Suprapubic skin (tissue), 4 donors: Measurements from ENCODE around the gene SLC16A9.

Experiments used
- CTCF ChIP-seq, 2 donors: fragments of 200-600 bp in 1 of 2; fragments of 450-650 bp in 1 of 2; sonication (generic) in 1 of 2; IDR thresholded peaks; one replicate each; pipeline ENCODE4 v1.5.1; 2016 to 2019; ENCODE audit warnings: antibody characterized with exemption in 2 of 2, mild to moderate bottlenecking in 1 of 2, moderate library complexity in 1 of 2
- EP300 ChIP-seq: sonication (generic); formaldehyde crosslinking; IDR thresholded peaks from one replicate; pipeline ENCODE4 v1.6.1; 2017; ENCODE audit warnings: antibody characterized with exemption
- POLR2A ChIP-seq, 2 donors: fragments of 450-650 bp; IDR thresholded peaks; one replicate each; pipeline ENCODE4 v1.6.1; 2017; ENCODE audit warnings: antibody characterized with exemption in 2 of 2, mild to moderate bottlenecking in 2 of 2, moderate library complexity in 2 of 2
- POLR2AphosphoS5 ChIP-seq, 3 donors: sonication (generic); formaldehyde crosslinking; IDR thresholded peaks; one replicate each; pipeline ENCODE4 v1.6.1; 2017; ENCODE audit warnings: antibody characterized with exemption in 3 of 3

DNA sequence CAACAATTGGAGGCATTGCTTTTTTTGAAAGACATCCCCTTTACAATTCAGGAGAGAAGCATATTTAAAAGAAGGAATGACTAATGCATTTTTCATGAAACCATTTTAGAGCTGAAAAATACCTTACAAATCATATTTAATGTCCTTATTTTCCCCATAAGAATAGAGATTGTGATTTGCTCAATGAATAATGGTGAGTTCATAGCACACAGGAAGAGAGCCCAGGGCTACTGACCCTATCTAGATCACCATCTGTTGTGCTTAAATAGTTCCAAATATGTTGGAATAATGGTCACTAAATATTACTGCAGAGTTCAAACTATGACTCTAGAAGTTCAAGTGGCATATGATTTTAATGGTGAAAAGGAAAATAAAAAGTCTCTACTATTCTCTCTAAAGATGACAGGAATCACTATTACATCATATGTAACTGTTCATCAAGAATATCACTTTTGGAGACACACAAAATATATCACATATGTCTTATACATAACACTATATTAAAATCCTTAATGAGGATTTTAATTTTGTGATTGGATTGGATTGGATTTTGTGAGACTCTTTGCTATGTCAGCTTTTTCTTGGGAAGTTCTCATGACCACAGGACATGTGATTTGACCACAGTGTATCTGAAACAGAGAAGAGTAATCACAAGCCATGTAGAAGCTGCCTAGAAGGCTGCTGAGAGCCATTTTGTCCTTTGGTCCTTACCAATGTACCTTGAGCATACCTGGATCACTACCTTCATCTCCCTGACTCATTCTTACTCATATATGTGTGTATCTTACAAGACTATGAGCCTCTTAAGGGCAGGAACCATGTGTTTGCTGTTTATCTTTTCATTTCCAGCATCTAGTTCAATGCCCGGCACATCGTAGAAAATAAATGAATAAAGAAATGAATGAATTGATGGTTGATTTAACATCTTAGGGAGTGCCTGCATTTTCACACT, 26.4 kb downstream of the SLC16A9 start:
- TF ChIP-seq POLR2A (IDR thresholded peaks at IDR 0.05) (no peak), CTCF (IDR thresholded peaks at IDR 0.05) (no peak), EP300 (no peak), POLR2AphosphoS5 (IDR thresholded peaks at IDR 0.05) (no peak)
